Endothelial cell of umbilical vein (primary cell): ENCODE results near the gene MTX1. TPM values are rescaled to one million over a fixed set of nuclear protein-coding genes. Genes with fewer than 3 reads are reported as not detected.

Source experiments
- BruUV-seq: library from RNA; stranded (reverse); fragments of 400-500 nt; replicated peaks from 2 replicates; lab custom pipeline; 2021; lab: Mats Ljungman, UMichigan
- CTCF ChIA-PET: fragments of 300-600, 350-600 bp; sonication (Branson Sonifier 250); formaldehyde crosslinking; loops from one replicate; lab custom pipeline; 2021; ENCODE audit warnings: antibody characterized with exemption, inconsistent platforms; lab: Charles Lee
- POLR2A ChIA-PET: fragments of 300-600, 350-600 bp; sonication (Branson Sonifier 250); formaldehyde crosslinking; loops from one replicate; lab custom pipeline; 2021; ENCODE audit warnings: antibody characterized with exemption, inconsistent platforms; lab: Charles Lee
- DNase-seq: peaks from one replicate; pipeline ENCODE4 v3.0.0-alpha.2; 2011; ENCODE audit warnings: low read depth, low spot score
- FAIRE-seq: peaks from 2 replicates; lab custom pipeline; 2011; peaks lifted over from hg19 to GRCh38; lab: Jason Lieb, UNC
- H2AFZ ChIP-seq: 2 replicates; pipeline ENCODE4 v1.6.0; 2012; ENCODE audit warnings: low read depth, low read length, control low read depth, inconsistent platforms
- H3K27ac ChIP-seq: 2 replicates; pipeline ENCODE4 v1.5.1; 2011; ENCODE audit warnings: low read depth, mild to moderate bottlenecking, control low read depth, low read length, moderate library complexity; ENCODE audit not compliant: insufficient read depth
- H3K27me3 ChIP-seq, 2 experiments: 2 replicates each; pipeline versions ENCODE4 v1.6.0 to v1.6.1; 2011; ENCODE audit warnings: low read length in 2 of 2, mixed read lengths in 1 of 2; ENCODE audit not compliant: control insufficient read depth in 2 of 2, insufficient read depth in 2 of 2
- H3K36me3 ChIP-seq, 2 experiments: 2 replicates in 1 of 2; 3 replicates in 1 of 2; pipeline ENCODE4 v1.5.1; 2011; ENCODE audit warnings: low read length in 2 of 2, mild to moderate bottlenecking in 1 of 2, moderate library complexity in 1 of 2; ENCODE audit not compliant: control insufficient read depth in 2 of 2, insufficient read depth in 2 of 2; ENCODE audit errors: extremely low read depth in 1 of 2
- H3K4me1 ChIP-seq: 3 replicates; pipeline ENCODE4 v1.5.1; 2011; ENCODE audit warnings: mild to moderate bottlenecking, low read length; ENCODE audit not compliant: control insufficient read depth, insufficient read depth; ENCODE audit errors: extremely low read depth
- H3K4me2 ChIP-seq: 2 replicates; pipeline ENCODE4 v1.6.1; 2011; ENCODE audit warnings: low read length, control low read depth, mixed read lengths; ENCODE audit not compliant: insufficient read depth
- H3K4me3 ChIP-seq, 3 experiments: fragments of 200-600 bp in 1 of 3; sonication (generic), shearing (Covaris generic) in 1 of 3; replicated peaks in 1 of 3; 2 replicates each; pipeline ENCODE4 v1.5.1; 2011 to 2016; ENCODE audit warnings: control low read depth in 3 of 3, low read length in 3 of 3, mild to moderate bottlenecking in 2 of 3, inconsistent platforms in 1 of 3, low read depth in 1 of 3, moderate library complexity in 1 of 3; ENCODE audit not compliant: insufficient read depth in 1 of 3
- H3K79me2 ChIP-seq: 2 replicates; pipeline ENCODE4 v1.6.0; 2012; ENCODE audit warnings: low read length, inconsistent platforms; ENCODE audit not compliant: control insufficient read depth, insufficient read depth
- H3K9ac ChIP-seq: replicated peaks from 2 replicates; pipeline ENCODE3; 2011; ENCODE audit warnings: low read length, control low read depth; ENCODE audit not compliant: insufficient read depth; ENCODE audit errors: extremely low read depth
- H3K9me1 ChIP-seq: replicated peaks from 3 replicates; pipeline ENCODE4 v1.6.0; 2011; ENCODE audit warnings: mild to moderate bottlenecking, low read length; ENCODE audit not compliant: control insufficient read depth, insufficient read depth; ENCODE audit errors: extremely low read depth
- H3K9me3 ChIP-seq: replicated peaks from 2 replicates; pipeline ENCODE4 v1.5.1; 2012; ENCODE audit warnings: low read length, inconsistent platforms; ENCODE audit not compliant: control insufficient read depth, insufficient read depth
- H4K20me1 ChIP-seq: replicated peaks from 2 replicates; pipeline ENCODE3; 2011; ENCODE audit warnings: mild to moderate bottlenecking, low read length; ENCODE audit not compliant: control insufficient read depth, insufficient read depth; ENCODE audit errors: extremely low read depth
- EZH2 ChIP-seq: IDR thresholded peaks from 2 replicates; pipeline ENCODE4 v1.6.1; 2012; ENCODE audit warnings: borderline replicate concordance, low read depth, mild to moderate bottlenecking, moderate library complexity, low read length, inconsistent platforms; ENCODE audit not compliant: severe bottlenecking
- FOS ChIP-seq: IDR thresholded peaks from 2 replicates; pipeline ENCODE4 v1.6.1; 2011; ENCODE audit warnings: mild to moderate bottlenecking, low read length, moderate library complexity, borderline replicate concordance; ENCODE audit not compliant: insufficient read depth
- GATA2 ChIP-seq: IDR thresholded peaks from 2 replicates; pipeline ENCODE4 v1.7.0; 2011; ENCODE audit warnings: low read depth, mild to moderate bottlenecking, moderate library complexity, mixed read lengths, low read length; ENCODE audit not compliant: insufficient read length, insufficient read depth
- JUN ChIP-seq: IDR thresholded peaks from 2 replicates; pipeline ENCODE4 v1.6.1; 2011; ENCODE audit warnings: borderline replicate concordance, low read depth; ENCODE audit not compliant: insufficient read length, insufficient read depth
- MAX ChIP-seq: IDR thresholded peaks from 2 replicates; pipeline ENCODE4 v1.6.1; 2011; ENCODE audit not compliant: insufficient read depth, insufficient read length
- MYC ChIP-seq: IDR thresholded peaks from one replicate; pipeline ENCODE4 v1.6.1; 2011; ENCODE audit warnings: mild to moderate bottlenecking, low read depth, low read length
- POLR2A ChIP-seq: IDR thresholded peaks from 2 replicates; pipeline ENCODE4 v1.6.1; 2012; ENCODE audit warnings: low read depth, mild to moderate bottlenecking, control low read depth, low read length
- POLR2AphosphoS5 ChIP-seq: IDR thresholded peaks from 2 replicates; pipeline ENCODE4 v1.6.1; 2012; ENCODE audit warnings: low read depth, mild to moderate bottlenecking, control low read depth, low read length, moderate library complexity; ENCODE audit not compliant: insufficient read depth
- dilution Hi-C: fragments of 300-500 bp; cut with MboI; formaldehyde crosslinking; loops from one replicate; pipeline ENCODE4 v1.15.0; 2019; ENCODE audit warnings: low sequenced_read_pairs; ENCODE audit not compliant: extremely low pct_ligation_motif_present
- intact Hi-C: fragments of 100-400 bp; cut with micrococcal nuclease; formaldehyde crosslinking; loops from one replicate; pipeline ENCODE4 v1.10.0; 2022
- polyA plus RNA-seq, 4 experiments: library from polyadenylated mRNA; depleted of rRNA in 3 of 4; stranded (reverse) in 3 of 4; unstranded in 1 of 4; fragments of >200 nt; gene quantifications; 2 replicates each; pipeline versions ENCODE4 v1.2.1 to v1.2.3, GENCODE V29; 2011 to 2012; ENCODE audit warnings: missing spikeins in 1 of 4
- total RNA-seq: library from RNA; stranded (reverse); gene quantifications from 2 replicates; pipeline ENCODE4 v1.2.3, GENCODE V29; 2021
- TF ChIP-seq, protein P1 (sequence below), 2 donors: IDR thresholded peaks; 1 replicate in 1 of 2; 2 replicates in 1 of 2; pipeline ENCODE4 v1.5.1; 2011; ENCODE audit warnings: low read length in 2 of 2, mild to moderate bottlenecking in 2 of 2, moderate library complexity in 2 of 2, control low read depth in 1 of 2, inconsistent platforms in 1 of 2, low read depth in 1 of 2; ENCODE audit not compliant: insufficient read depth in 1 of 2; ENCODE audit errors: extremely low read depth in 1 of 2

MTX1 gene
- total and polyA plus RNA-seq, 2 donors (not counting 3 experiments of a cell fraction or from before 2014, with no cell fraction given): 53.0 to 109 TPM

DNA sequence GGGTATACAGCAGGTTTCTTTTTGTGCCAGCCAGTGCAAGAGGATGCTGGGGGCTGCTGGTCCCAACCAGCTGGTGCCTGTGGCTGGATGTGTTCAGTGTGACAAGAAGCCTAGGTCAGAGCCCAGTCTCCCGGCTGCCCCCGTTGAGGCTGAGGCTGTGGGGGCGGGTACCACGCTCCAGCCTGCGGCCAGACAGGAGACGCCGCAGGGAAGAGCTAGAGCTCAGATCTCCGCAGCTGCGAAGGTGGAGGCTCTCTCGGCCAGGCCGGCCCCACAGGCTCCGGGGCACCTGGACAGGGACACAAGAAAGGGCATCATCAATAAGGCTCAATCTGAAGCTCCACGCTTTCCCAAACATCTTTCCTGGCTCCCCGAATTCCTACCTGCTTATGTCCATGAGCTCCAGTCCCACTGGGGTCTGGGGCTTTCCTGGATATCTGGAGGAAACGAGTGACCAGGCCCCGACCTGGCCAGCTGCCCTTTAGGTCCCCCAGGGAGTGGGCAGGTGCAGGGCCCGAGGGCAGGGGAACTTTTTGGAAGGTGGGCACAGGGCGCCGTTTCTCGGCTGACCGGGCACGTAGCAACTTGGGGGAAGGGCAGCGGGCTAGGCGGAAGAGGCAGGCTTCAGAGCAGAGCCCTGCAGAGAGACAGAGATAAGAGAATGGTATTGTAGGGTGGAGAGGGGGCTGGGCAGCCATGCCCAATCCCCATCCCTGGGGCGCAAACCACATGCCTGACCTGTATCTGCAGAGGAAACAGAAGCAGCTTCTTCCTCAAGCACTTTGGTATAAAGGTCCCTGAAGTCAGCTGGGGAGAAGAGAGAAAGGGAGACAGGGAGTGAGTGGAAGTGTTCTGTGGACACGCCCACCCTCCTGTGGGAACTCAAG lies 39.4 kb downstream of the MTX1 start:
- no peak for DNase-seq
- no peaks in the 10 kb centered on the region for H3K9me1 ChIP-seq
- no peaks in the 10 kb centered on the region for H4K20me1 ChIP-seq
- peaks cover 7% of the 10 kb centered on the region for H3K79me2 ChIP-seq
- ChIA-PET POLR2A (interaction anchor here (0.6 kb wide), 1 partner anchor 23 kb away, joined by 8 read pairs; no protein-coding TSS in a partner anchor), CTCF (interaction anchor here (1.3 to 5.8 kb wide), 4 partner anchors 10 to 401 kb away, joined by 4 to 115 read pairs (median 4); partner anchors contain the start of gene RUSC1)
- intact Hi-C loops (no loop called here), dilution Hi-C loops (no loop called here)
- peaks cover 3 to 14% of the 10 kb centered on the region in 2 experiments for H3K36me3 ChIP-seq
- H3K27ac ChIP-seq: no peak overlapping the region
- no peak for FAIRE-seq
- no TSS peak for BruUV-seq
- TF ChIP-seq MAX (no peak), POLR2A (no peak), EZH2 (no peak)
- no peak overlapping the region for H2AFZ ChIP-seq
- peaks cover 17% of the 10 kb centered on the region for H3K4me1 ChIP-seq
- no peak overlapping the region for H3K4me2 ChIP-seq
- H3K4me3 ChIP-seq: no peak overlapping the region
- H3K9me3 ChIP-seq: no peaks in the 10 kb centered on the region
- H3K27me3 ChIP-seq: no peaks in the 10 kb centered on the region
- no peak overlapping the region for H3K9ac ChIP-seq

DNA sequence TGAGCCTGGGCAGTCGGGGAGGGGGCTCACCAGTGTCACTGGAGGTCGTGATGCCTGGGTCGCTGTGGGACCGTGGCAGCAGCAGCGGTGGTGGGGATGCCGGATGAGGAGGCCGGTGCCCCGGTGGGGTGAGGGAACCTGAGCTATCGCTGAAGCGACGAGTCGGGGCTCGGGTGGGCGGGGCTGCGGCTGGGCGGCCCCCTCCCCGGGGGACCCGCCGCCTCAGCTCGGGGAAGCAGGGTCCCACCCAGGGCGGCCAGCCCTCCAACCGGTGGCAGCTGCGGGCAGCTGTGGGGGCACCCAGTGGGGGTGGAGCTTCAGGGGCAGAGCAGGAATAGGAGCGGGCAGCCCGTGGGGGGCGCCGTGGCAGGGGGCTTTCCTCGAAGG lies 41.7 kb downstream of the MTX1 start:
- intact Hi-C loops (loop anchor here (1.0 to 10.0 kb wide), 5 partner anchors 58 to 398 kb away; partner anchors contain the start of genes ASH1L and FDPS), dilution Hi-C loops (no loop called here)
- H3K4me3 ChIP-seq: peak overlapping the region in 1 of 3 experiments; percentile 12
- TF ChIP-seq POLR2A (no peak), EZH2 (no peak), POLR2AphosphoS5 (no peak), GATA2 (no peak), MAX (no peak), FOS (no peak), MYC (no peak), JUN (no peak)
- TF ChIP-seq, protein P1, sequence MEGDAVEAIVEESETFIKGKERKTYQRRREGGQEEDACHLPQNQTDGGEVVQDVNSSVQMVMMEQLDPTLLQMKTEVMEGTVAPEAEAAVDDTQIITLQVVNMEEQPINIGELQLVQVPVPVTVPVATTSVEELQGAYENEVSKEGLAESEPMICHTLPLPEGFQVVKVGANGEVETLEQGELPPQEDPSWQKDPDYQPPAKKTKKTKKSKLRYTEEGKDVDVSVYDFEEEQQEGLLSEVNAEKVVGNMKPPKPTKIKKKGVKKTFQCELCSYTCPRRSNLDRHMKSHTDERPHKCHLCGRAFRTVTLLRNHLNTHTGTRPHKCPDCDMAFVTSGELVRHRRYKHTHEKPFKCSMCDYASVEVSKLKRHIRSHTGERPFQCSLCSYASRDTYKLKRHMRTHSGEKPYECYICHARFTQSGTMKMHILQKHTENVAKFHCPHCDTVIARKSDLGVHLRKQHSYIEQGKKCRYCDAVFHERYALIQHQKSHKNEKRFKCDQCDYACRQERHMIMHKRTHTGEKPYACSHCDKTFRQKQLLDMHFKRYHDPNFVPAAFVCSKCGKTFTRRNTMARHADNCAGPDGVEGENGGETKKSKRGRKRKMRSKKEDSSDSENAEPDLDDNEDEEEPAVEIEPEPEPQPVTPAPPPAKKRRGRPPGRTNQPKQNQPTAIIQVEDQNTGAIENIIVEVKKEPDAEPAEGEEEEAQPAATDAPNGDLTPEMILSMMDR (IDR thresholded peaks at IDR 0.05; ENCODE audit: extremely low read depth in 1 of 2, insufficient read depth in 1 of 2, low read depth in 1 of 2, low read length in 2 of 2): no peak
- ChIA-PET POLR2A (interaction anchor here (1.0 kb wide), 1 partner anchor 72 kb away, joined by 8 read pairs; no protein-coding TSS in a partner anchor), CTCF (interaction anchor here (0.7 to 5.8 kb wide), 31 partner anchors 9 to 479 kb away, joined by 3 to 115 read pairs (median 9); partner anchors contain the start of genes ASH1L, CLK2, FDPS and HCN3)
- no TSS peak for BruUV-seq
- no peak overlapping the region for H3K9ac ChIP-seq
- H4K20me1 ChIP-seq: no peaks in the 10 kb centered on the region
- peaks cover 9% of the 10 kb centered on the region for H3K79me2 ChIP-seq
- H3K27me3 ChIP-seq: no peaks in the 10 kb centered on the region
- peaks cover 23% of the 10 kb centered on the region for H3K4me1 ChIP-seq
- peaks cover 3 to 14% of the 10 kb centered on the region in 2 experiments for H3K36me3 ChIP-seq
- H3K9me3 ChIP-seq: no peaks in the 10 kb centered on the region
- H2AFZ ChIP-seq: peak overlapping the region; percentile 76
- H3K9me1 ChIP-seq: no peaks in the 10 kb centered on the region
- H3K27ac ChIP-seq: no peak overlapping the region
- FAIRE-seq (no peak), DNase-seq (no peak)
- peak overlapping the region; percentile 17 for H3K4me2 ChIP-seq
